Ectodermal cell (in vitro differentiated cells): Measurements from ENCODE around the gene DNAH17.

Experiments used
- H3K27ac ChIP-seq: 2 replicates; pipeline ENCODE4 v1.7.0; 2013; ENCODE audit warnings: mild to moderate bottlenecking, low read depth, low read length; ENCODE audit not compliant: insufficient read depth, poor library complexity, severe bottlenecking
- H3K27me3 ChIP-seq: 2 replicates; pipeline ENCODE4 v1.7.0; 2013; ENCODE audit warnings: mild to moderate bottlenecking, low read length; ENCODE audit not compliant: insufficient read depth, control insufficient read depth, poor library complexity, severe bottlenecking
- H3K36me3 ChIP-seq: one replicate; pipeline ENCODE4 v1.7.0; 2013; ENCODE audit warnings: low read length; ENCODE audit not compliant: control insufficient read depth, insufficient read depth
- H3K4me1 ChIP-seq: one replicate; pipeline ENCODE4 v1.7.0; 2013; ENCODE audit warnings: low read length; ENCODE audit not compliant: control insufficient read depth, insufficient read depth
- H3K4me3 ChIP-seq: 2 replicates; pipeline ENCODE4 v1.7.0; 2013; ENCODE audit warnings: low read depth, low read length, control low read depth; ENCODE audit not compliant: insufficient read depth
- H3K9me3 ChIP-seq: 2 replicates; pipeline ENCODE4 v1.7.0; 2013; ENCODE audit warnings: mild to moderate bottlenecking, low read length, moderate library complexity; ENCODE audit not compliant: control insufficient read depth
- WGBS, 2 experiments: methylation state at CpG; one replicate each; pipeline ENCODE4 v1.1.7; 2013; ENCODE audit warnings: missing lambda C conversion rate in 2 of 2; 5-methylcytosine and 5-hydroxymethylcytosine counted together

The DNAH17 gene

DNA sequence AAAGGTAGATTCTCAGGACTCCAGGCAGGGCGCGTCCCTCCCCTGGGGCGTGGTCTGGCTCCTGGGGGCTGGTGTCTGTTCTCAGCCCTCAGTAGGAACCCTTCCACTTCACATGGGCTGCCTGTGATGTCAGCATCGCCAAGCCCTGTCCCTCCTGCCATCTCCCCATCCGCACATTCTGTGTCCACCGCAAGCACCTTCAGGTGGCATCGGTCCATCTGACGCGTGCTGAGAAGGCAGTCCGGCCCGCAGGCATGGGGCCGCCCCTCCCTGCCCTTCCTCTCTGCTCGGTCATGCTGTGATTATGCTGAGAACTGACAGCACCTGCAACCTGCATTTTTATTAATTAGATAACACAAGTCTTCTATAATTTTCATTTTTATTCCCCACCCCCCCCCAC lies 12.7 kb upstream of the DNAH17 start:
- WGBS, 2 experiments: 91 to 93% methylated on average over 13 of the region's 13 CpGs
- H3K27me3 ChIP-seq: no peaks in the 10 kb centered on the region

DNA sequence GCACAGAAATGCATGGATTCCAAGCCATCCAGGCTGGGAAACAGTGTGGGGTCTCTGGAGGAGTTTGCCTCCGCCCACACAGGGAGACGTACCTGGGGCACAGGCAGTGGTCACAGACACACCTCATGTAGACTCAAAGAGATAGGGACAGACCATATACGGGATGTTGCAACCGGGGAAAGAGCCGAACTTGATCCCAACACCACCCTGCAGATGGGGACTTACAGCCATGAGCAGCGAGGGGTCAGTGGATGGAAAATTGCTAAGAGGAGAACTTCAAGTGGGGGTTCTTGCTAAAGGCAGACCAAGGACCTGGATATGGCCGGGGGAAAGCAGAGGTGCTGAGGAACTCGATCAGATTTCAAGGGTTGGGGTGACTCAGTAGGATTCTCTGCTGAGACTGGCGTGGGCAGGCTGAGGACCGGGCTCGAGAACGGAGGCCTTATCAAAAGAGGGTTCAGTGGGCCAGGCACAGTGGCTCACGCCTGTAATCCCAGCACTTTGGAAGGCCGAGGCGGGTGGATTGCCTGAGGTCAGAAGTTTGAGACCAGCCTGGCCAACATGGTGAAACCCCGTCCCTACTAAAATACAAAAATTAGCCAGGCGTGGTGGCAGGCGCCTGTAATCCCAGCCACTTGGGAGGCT lies 12.0 kb upstream of the DNAH17 start:
- WGBS, 2 experiments: 88 to 90% methylated on average over 18 of the region's 18 CpGs
- no peaks in the 10 kb centered on the region for H3K27me3 ChIP-seq
- no peak overlapping the region for H3K27ac ChIP-seq

More for the DNA sequence above, 12.7 kb upstream of the DNAH17 start:
- Histone ChIP-seq H3K4me3 (no peak overlapping the region), H3K4me1 (no peaks in the 10 kb centered on the region), H3K36me3 (no peaks in the 10 kb centered on the region), H3K9me3 (no peaks in the 10 kb centered on the region), H3K27ac (no peak overlapping the region)

DNA sequence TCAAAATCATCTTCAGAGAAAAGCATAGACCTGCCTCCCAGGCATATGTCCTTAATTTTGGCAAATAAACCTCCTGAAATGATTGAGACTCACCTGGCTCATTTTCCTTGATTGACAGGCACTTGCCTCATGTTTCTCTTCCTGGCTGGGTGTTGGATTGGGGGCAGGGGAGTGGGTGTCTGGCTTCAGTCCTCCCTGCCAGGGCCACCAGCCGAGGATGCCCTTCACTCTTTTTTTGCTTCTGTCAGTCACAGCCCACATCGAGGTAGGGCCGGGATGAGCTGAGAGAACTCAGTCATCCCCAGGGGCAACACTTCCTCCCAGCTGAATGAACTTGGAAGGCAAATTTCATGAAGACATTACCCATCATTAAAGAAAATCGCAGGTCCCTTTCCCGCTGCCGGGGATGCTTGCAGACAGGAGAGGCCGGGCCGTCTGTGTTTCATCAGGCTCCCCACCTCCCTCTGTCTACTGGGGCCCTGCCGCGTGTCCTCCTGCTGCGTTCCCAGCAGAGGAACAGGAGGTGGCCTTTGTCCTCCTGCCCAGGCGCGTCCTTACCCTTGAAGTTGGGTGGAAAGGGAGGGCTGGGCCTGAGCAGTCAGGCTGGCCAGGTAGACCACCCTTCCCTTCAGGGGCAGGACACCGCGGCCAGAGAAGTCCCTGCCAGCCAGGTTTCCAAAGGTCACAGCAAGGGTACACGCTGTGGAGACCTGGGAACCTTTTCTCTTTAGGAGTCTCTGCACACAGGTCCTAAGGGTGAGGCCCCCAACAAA lies 11.2 kb upstream of the DNAH17 start:
- WGBS, 2 experiments: 76 to 79% methylated on average over 16 of the region's 16 CpGs
- Histone ChIP-seq H3K9me3 (no peaks in the 10 kb centered on the region), H3K36me3 (no peaks in the 10 kb centered on the region), H3K27ac (no peak overlapping the region), H3K4me3 (no peak overlapping the region), H3K4me1 (no peaks in the 10 kb centered on the region), H3K27me3 (no peaks in the 10 kb centered on the region)

More for the DNA sequence above, 12.0 kb upstream of the DNAH17 start:
- no peak overlapping the region for H3K4me3 ChIP-seq
- no peaks in the 10 kb centered on the region for H3K36me3 ChIP-seq
- no peaks in the 10 kb centered on the region for H3K9me3 ChIP-seq
- H3K4me1 ChIP-seq: no peaks in the 10 kb centered on the region

DNA sequence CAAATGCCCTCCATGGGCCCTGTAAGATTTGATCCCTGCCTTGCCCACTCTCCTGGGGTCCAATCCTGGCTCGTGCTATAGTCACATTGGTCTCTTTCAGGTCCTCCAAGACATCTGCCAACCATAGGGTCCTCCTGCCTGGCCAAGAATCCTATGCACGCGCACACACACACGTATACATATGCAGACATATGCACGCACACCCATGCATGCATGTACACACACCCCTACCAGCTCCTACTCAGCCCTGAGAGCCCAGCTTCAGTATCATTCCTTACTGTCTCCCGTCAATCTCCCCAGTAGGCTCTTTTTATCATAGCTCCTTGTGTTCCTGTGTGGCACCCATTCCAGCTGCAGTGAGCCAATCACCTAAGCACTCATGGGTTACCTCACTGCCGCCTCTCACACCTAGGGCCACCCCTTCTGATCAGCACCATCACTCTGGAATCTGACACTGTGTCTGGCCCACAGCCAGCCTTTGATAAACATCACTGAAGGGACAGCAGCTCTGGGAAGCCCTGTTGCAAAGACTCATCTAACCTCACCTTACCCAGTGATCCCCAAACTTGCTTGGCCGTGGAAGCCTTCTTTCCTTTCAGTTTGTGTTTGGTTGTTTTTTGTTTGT lies 7.9 kb upstream of the DNAH17 start:
- H3K36me3 ChIP-seq: no peaks in the 10 kb centered on the region
- WGBS, 2 experiments: 92 to 93% methylated on average over 8 of the region's 8 CpGs
- H3K4me1 ChIP-seq: no peaks in the 10 kb centered on the region

DNA sequence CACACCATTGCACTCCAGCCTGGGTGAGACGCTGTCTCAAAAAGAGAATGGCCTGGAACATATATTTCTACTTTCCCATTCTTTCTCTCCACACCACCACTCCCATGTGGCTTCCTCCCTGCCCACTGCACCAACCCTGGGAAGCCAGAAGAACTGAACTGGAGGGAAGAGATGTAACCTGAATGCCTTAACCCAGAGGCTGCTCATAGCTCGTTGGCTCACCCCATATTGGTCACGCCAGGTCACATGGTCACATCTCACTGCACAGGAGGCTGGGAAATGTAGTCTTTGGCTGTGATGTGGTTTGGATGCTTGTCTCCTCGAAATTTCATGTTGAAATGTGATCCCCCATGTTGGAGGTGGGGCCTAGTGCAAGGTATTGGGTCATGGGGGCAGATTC lies 5.9 kb upstream of the DNAH17 start:
- Histone ChIP-seq H3K4me3 (no peak overlapping the region), H3K9me3 (no peaks in the 10 kb centered on the region), H3K4me1 (no peaks in the 10 kb centered on the region), H3K27me3 (peaks cover 3% of the 10 kb centered on the region), H3K27ac (no peak overlapping the region), H3K36me3 (no peaks in the 10 kb centered on the region)
- 68 to 72% methylated on average over 4 of the region's 4 CpGs for WGBS, 2 experiments

More for the DNA sequence above, 7.9 kb upstream of the DNAH17 start:
- H3K9me3 ChIP-seq: no peaks in the 10 kb centered on the region
- no peak overlapping the region for H3K4me3 ChIP-seq
- peaks cover 3% of the 10 kb centered on the region for H3K27me3 ChIP-seq
- no peak overlapping the region for H3K27ac ChIP-seq

DNA sequence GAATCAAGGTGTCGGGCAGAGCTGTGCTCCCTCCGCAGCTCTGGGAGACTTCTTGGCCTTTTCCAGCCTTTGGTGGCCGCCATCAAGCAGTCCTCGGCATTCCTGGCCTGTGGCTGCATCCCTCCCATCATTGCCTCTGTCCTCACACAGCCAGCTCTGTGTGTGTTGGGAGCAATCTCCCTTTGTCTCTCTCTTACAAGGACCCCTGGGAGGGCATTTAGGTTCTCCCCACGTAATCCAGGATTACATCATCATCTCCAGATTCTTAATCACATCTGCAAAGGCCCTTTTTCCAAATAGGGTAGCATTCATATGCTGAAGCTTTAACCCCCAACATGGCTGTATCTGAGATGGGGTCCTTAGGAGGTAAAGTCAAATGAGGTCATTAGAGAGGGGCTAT lies 4.1 kb upstream of the DNAH17 start:
- Histone ChIP-seq H3K4me1 (no peaks in the 10 kb centered on the region), H3K36me3 (no peaks in the 10 kb centered on the region), H3K4me3 (no peak overlapping the region), H3K27me3 (peaks cover 3% of the 10 kb centered on the region), H3K9me3 (no peaks in the 10 kb centered on the region), H3K27ac (no peak overlapping the region)
- 63 to 74% methylated on average over 5 of the region's 5 CpGs for WGBS, 2 experiments

DNA sequence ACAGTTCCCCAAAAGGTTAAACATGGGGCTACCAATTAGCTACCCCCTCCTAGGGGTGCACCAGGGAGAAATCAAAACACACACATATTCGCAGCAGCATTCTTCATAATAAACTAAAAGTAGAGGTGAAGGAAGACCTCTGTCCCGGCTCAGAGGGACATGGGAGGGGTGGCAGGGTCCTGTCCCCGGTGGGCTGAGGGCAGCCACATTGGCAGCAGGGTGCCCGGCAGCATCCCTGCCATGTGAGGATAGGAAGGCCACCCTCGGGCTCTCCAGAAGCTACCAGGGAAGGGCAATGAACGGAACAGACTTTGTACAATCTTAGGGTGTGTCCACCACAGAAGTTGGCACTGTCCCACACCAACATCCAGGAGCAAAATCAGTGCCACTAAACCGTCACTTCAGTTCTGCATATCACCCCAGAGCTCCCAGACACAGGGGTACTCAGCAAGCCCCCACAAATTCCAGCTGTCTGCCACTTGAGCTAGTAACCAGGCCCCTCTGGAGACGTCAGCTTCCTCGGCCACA lies 3.1 kb upstream of the DNAH17 start:
- 95 to 96% methylated on average over 9 of the region's 9 CpGs for WGBS, 2 experiments
- peaks cover 3% of the 10 kb centered on the region for H3K27me3 ChIP-seq
- no peak overlapping the region for H3K4me3 ChIP-seq
- H3K27ac ChIP-seq: no peak overlapping the region
- H3K9me3 ChIP-seq: no peaks in the 10 kb centered on the region
- H3K4me1 ChIP-seq: no peaks in the 10 kb centered on the region
- no peaks in the 10 kb centered on the region for H3K36me3 ChIP-seq

DNA sequence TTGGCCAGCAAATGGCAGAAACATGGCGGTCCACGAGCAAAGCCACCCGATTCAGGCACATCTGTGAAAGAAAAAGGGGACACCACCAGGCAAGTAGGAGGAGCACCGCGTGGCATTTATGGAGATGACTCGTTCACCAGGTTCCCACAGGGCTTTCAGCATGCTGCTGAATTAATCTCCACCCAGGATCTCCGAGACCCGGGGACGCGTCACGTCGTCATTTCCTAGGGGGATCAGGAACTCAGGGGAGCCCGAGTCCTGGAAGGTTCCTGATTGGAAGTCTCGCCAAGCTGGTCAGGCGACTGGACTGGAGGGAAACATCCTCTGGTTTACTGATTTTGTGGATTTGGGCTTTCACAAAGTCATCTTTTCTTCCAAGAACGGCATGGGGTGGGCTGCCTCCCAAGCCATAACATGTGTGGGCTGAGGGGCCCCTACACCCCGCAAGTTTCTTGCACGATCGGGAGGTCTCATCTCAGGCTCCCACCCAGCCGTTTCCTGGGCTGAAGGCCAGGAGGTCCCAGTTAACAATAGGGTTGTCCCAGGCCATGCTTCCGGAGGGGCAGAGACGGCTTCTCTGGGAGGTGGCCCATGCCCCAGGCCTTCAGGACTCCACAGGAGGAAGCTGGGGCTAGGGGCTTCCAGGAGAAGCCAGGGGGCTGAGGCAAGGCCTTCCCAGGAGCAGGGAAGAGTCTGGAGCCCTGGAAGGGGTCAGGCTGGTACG lies 645 bp downstream of the DNAH17 start:
- Histone ChIP-seq H3K9me3 (no peaks in the 10 kb centered on the region), H3K27ac (no peak overlapping the region), H3K4me3 (no peak overlapping the region), H3K36me3 (no peaks in the 10 kb centered on the region), H3K4me1 (no peaks in the 10 kb centered on the region), H3K27me3 (peaks cover 3% of the 10 kb centered on the region)
- WGBS, 2 experiments: 91 to 93% methylated on average over 23 of the region's 23 CpGs

DNA sequence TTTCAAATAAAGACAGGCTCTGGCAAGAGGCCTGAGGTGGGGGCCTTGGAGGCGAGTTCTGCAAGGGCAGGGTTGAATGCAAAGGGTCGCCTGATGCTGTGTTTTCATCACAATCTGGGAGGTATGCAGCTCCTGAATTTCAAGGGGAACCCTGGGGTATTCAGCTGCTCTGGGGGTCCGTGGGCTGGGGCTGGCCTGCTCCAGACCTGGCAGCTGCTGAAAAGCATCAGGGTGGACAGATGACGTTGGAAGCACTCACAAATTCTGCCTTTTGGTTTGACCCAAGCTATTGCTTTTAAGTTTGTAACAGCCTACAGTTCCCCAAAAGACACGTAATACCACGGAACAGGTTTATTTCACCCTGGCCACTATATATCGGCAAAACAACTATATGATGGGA lies 1.3 kb downstream of the DNAH17 start:
- peaks cover 3% of the 10 kb centered on the region for H3K27me3 ChIP-seq
- WGBS, 2 experiments: 74 to 76% methylated on average over 7 of the region's 7 CpGs
- H3K9me3 ChIP-seq: no peaks in the 10 kb centered on the region
- no peak overlapping the region for H3K27ac ChIP-seq
- H3K4me3 ChIP-seq: no peak overlapping the region
- no peaks in the 10 kb centered on the region for H3K4me1 ChIP-seq
- H3K36me3 ChIP-seq: no peaks in the 10 kb centered on the region
